BJ (cell line): ENCODE data around the gene HLA-A. TPM values are rescaled to one million over a fixed set of nuclear protein-coding genes. Genes with fewer than 3 reads are reported as not detected.

Source experiments
- CTCF ChIA-PET: fragments of 350-600 bp; formaldehyde crosslinking; extraction: SDS; loops from one replicate; lab custom pipeline; 2021; ENCODE audit warnings: antibody characterized with exemption, inconsistent platforms; lab: Yijun Ruan, JAX
- POLR2A ChIA-PET: fragments of 300-600 bp; sonication (Branson Sonifier 250); formaldehyde crosslinking; extraction: SDS; loops from one replicate; lab custom pipeline; 2021; ENCODE audit warnings: antibody characterized with exemption; lab: Charles Lee
- DNase-seq: peaks from one replicate; pipeline ENCODE4 v3.0.0-alpha.2; 2011; ENCODE audit warnings: low read depth
- H3K27me3 ChIP-seq: 2 replicates; pipeline ENCODE4 v1.6.0; 2011; ENCODE audit warnings: low read length; ENCODE audit not compliant: control insufficient read depth, insufficient read depth
- H3K36me3 ChIP-seq: 2 replicates; pipeline ENCODE4 v1.5.1; 2011; ENCODE audit warnings: low read length; ENCODE audit not compliant: control insufficient read depth, insufficient read depth
- H3K4me3 ChIP-seq: 2 replicates; pipeline ENCODE4 v1.5.1; 2011; ENCODE audit warnings: low read depth, mild to moderate bottlenecking, control low read depth, low read length
- polyA plus RNA-seq: library from polyadenylated mRNA; depleted of rRNA; stranded (reverse); fragments of >200 nt; gene quantifications from 2 replicates; pipeline ENCODE4 v1.2.3, GENCODE V29; 2011
- TF ChIP-seq, protein P1 (sequence below): IDR thresholded peaks from 2 replicates; pipeline ENCODE4 v1.5.1; 2011; ENCODE audit warnings: low read depth, mild to moderate bottlenecking, control low read depth, inconsistent platforms, low read length, moderate library complexity; ENCODE audit not compliant: insufficient read depth

HLA-A gene
- polyA plus RNA-seq, 1 experiment: 737 TPM

DNA sequence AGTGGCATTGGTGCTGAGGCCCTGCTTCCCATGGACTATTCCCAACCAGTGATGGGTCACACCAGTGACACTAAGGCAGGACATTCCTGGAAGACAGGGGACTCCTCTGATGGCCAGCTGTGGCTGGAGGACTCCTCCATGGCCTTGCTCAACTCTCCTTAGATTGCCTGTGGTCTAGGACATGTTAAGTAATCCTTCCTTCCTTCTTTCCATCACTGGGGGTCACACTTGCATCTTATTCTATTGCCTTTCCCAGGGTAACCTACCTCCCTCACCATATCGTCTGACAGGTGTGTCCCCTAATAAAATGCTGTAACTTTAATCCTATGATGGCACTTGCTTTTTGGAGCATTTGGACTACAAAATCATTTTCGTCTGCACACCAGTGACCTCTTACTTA is 24.5 kb upstream of the HLA-A start:
- DNase-seq: no peak
- Histone ChIP-seq H3K27me3 (peaks cover 3% of the 10 kb centered on the region), H3K4me3 (no peak overlapping the region), H3K36me3 (no peaks in the 10 kb centered on the region)
- ChIA-PET CTCF (no interaction called here), POLR2A (no interaction called here)
- TF ChIP-seq, protein P1, sequence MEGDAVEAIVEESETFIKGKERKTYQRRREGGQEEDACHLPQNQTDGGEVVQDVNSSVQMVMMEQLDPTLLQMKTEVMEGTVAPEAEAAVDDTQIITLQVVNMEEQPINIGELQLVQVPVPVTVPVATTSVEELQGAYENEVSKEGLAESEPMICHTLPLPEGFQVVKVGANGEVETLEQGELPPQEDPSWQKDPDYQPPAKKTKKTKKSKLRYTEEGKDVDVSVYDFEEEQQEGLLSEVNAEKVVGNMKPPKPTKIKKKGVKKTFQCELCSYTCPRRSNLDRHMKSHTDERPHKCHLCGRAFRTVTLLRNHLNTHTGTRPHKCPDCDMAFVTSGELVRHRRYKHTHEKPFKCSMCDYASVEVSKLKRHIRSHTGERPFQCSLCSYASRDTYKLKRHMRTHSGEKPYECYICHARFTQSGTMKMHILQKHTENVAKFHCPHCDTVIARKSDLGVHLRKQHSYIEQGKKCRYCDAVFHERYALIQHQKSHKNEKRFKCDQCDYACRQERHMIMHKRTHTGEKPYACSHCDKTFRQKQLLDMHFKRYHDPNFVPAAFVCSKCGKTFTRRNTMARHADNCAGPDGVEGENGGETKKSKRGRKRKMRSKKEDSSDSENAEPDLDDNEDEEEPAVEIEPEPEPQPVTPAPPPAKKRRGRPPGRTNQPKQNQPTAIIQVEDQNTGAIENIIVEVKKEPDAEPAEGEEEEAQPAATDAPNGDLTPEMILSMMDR: no peak

DNA sequence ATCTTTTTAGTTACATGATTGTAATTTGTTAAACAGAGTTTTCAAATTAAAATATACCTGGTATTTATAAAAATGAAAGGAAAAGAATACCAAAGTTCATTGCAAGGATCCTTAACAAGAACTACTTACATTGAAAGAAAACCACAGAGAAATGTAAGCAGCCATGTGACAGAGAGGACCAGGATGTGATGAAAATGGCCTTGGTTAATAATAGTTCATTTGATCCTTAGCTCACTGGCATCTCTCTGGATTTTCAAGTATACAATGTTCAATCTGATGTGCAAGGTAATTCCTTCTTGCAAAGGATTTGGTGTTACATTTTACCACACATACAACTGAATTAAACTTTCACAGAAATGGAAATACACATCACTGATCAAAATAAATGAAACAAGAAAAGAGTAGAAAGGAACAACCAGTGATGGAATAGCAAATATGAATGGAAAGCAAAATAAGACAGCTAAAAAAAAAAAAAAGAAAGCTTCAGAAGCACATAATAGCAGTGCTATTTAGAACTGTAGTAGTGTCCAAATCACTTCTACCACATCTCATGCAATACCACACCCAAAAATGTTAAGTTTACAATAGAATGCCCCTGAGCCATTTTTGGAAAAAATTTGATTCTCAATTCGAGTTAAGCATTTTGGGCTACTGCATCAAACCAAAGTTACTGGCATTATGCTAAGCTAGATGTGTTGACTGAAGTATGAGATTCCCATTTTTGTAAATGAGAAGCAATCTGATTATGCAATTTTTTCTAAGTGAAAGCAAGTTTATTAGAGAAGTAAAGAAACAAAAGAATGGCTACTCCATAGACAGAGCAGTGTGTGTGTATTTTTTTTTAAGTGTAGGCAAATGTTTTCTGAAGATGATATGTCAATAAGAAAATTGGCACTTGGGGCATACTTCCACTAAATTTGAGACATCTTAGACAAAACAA is 22.6 kb upstream of the HLA-A start:
- no peak for DNase-seq
- H3K4me3 ChIP-seq: no peak overlapping the region
- CTCF ChIA-PET: interaction anchor here (0.7 kb wide), 1 partner anchor 212 kb away, joined by 3 read pairs; no protein-coding TSS in a partner anchor
- H3K27me3 ChIP-seq: no peaks in the 10 kb centered on the region; the same call in 1 of the 2 replicates
- H3K36me3 ChIP-seq: no peaks in the 10 kb centered on the region
- TF ChIP-seq, protein P1: no peak
- POLR2A ChIA-PET: no interaction called here

DNA sequence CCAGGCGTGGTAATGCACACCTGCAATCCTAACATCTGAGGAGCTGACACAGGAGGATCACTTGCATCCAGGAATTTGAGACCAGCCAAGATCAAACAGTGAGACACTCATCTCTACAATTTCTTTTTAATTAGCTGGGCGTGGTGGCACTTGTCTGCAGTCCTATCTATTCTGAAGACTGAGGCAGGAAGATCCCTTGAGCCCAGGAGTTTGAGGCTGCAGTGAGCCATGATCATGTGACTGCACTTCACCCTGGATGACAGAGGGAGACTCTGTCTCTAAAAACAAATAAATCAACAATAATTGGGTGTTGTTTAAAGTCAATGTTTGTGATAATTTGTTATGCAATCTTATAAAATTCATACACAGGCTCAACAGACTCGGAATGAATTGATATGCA is 18.0 kb upstream of the HLA-A start:
- ChIA-PET CTCF (interaction anchor here (0.6 kb wide), 1 partner anchor 1344 kb away, joined by 7 read pairs; no protein-coding TSS in a partner anchor), POLR2A (no interaction called here)
- Histone ChIP-seq H3K4me3 (no peak overlapping the region), H3K27me3 (peaks cover 4% of the 10 kb centered on the region), H3K36me3 (no peaks in the 10 kb centered on the region)
- no peak for DNase-seq
- TF ChIP-seq, protein P1: no peak

- TF ChIP-seq, protein P1: no peak
- ChIA-PET POLR2A (no interaction called here), CTCF (interaction anchor here (0.6 kb wide), 1 partner anchor 1344 kb away, joined by 7 read pairs; no protein-coding TSS in a partner anchor)
- H3K36me3 ChIP-seq: no peaks in the 10 kb centered on the region
- H3K4me3 ChIP-seq: no peak overlapping the region
- peaks cover 4% of the 10 kb centered on the region for H3K27me3 ChIP-seq
- DNase-seq: no peak
Measured at GRCh38 chr6:29924731-29925130, 17.6 kb upstream of the HLA-A start.

- DNase-seq: no peak
- CTCF ChIA-PET: interaction anchor here (1.2 kb wide), 1 partner anchor 14 kb away, joined by 4 read pairs; no protein-coding TSS in a partner anchor
- POLR2A ChIA-PET: no interaction called here
- no peak overlapping the region for H3K4me3 ChIP-seq
- TF ChIP-seq, protein P1: no peak
- H3K36me3 ChIP-seq: no peaks in the 10 kb centered on the region
- H3K27me3 ChIP-seq: peaks cover 4% of the 10 kb centered on the region
Measured at GRCh38 chr6:29925321-29925720, 17.0 kb upstream of the HLA-A start.
